Lung (tissue), 12 donors: ENCODE data around the gene SYT1. TPM values are rescaled to one million over a fixed set of nuclear protein-coding genes. Genes with fewer than 3 reads are reported as not detected.

Source experiments
- ATAC-seq: fragments of 200-7000 bp; cut with Tn5 transposase; one replicate; pipeline ENCODE4 v1.9.1; 2020; ENCODE audit warnings: moderate number of reproducible peaks; ENCODE audit not compliant: insufficient read depth, low FRiP score
- DNase-seq, 3 donors: peaks; one replicate each; pipeline ENCODE4 v3.0.0-alpha.2; 2013 to 2017
- H3K27ac ChIP-seq, 2 donors: one replicate each; pipeline ENCODE4 v1.5.1; 2013; ENCODE audit warnings: mild to moderate bottlenecking in 2 of 2, moderate library complexity in 2 of 2, control low read depth in 1 of 2, inconsistent platforms in 1 of 2, low read depth in 1 of 2, low read length in 1 of 2
- H3K27me3 ChIP-seq, 3 donors: one replicate each; pipeline ENCODE4 v1.5.1; 2013; ENCODE audit warnings: low read length in 2 of 3; ENCODE audit not compliant: control insufficient read depth in 3 of 3, insufficient read depth in 3 of 3
- H3K36me3 ChIP-seq, 4 donors: one replicate each; pipeline ENCODE4 v1.5.1; 2013; ENCODE audit warnings: low read length in 4 of 4, mild to moderate bottlenecking in 1 of 4, moderate library complexity in 1 of 4; ENCODE audit not compliant: control insufficient read depth in 4 of 4, insufficient read depth in 4 of 4
- H3K4me1 ChIP-seq, 5 donors: one replicate each; pipeline ENCODE4 v1.5.1; 2013; ENCODE audit warnings: low read length in 5 of 5, mild to moderate bottlenecking in 2 of 5, moderate library complexity in 1 of 5; ENCODE audit not compliant: control insufficient read depth in 5 of 5, insufficient read depth in 5 of 5
- H3K4me3 ChIP-seq: one replicate; pipeline ENCODE4 v1.5.1; 2013; ENCODE audit warnings: mild to moderate bottlenecking, control low read depth, moderate library complexity
- H3K9ac ChIP-seq, 2 donors: one replicate each; pipeline ENCODE4 v1.5.1; 2013; ENCODE audit warnings: low read length in 2 of 2, control low read depth in 1 of 2; ENCODE audit not compliant: insufficient read depth in 1 of 2
- H3K9me3 ChIP-seq, 4 donors: one replicate each; pipeline ENCODE4 v1.5.1; 2013; ENCODE audit warnings: low read length in 3 of 4, mild to moderate bottlenecking in 1 of 4, moderate library complexity in 1 of 4; ENCODE audit not compliant: control insufficient read depth in 4 of 4, insufficient read depth in 3 of 4
- CTCF ChIP-seq: IDR thresholded peaks from 2 replicates; pipeline ENCODE4 v1.5.1; 2012; ENCODE audit warnings: mild to moderate bottlenecking; ENCODE audit errors: control extremely low read depth, extremely low read depth
- WGBS, 2 donors: extraction: QIAGEN DNeasy Blood & Tissue Kit; methylation state at CpG; one replicate each; pipeline ENCODE4 v1.1.7; 2013; 5-methylcytosine and 5-hydroxymethylcytosine counted together
- polyA plus RNA-seq, 2 donors: library from polyadenylated mRNA; stranded (reverse); fragments of 200-250 nt; gene quantifications; one replicate each; pipeline ENCODE4 v1.2.1, GENCODE V29; 2013
- total RNA-seq, 2 donors: library from RNA; depleted of rRNA in 1 of 2; stranded (reverse); fragments of >200 nt in 1 of 2; gene quantifications; one replicate each; pipeline ENCODE4 v1.2.1, GENCODE V29; 2014 to 2021
- donor health status: control.
- donor health status: control.
- donor health status: Bipolar disorder and iron deficiency.
- donor health status: healthy.
- donor health status: DM: yes; HTN: yes; CAD: no.

SYT1 gene
- total and polyA plus RNA-seq, 4 donors = 0.05 to 3.2 (median 0.46) TPM

DNA sequence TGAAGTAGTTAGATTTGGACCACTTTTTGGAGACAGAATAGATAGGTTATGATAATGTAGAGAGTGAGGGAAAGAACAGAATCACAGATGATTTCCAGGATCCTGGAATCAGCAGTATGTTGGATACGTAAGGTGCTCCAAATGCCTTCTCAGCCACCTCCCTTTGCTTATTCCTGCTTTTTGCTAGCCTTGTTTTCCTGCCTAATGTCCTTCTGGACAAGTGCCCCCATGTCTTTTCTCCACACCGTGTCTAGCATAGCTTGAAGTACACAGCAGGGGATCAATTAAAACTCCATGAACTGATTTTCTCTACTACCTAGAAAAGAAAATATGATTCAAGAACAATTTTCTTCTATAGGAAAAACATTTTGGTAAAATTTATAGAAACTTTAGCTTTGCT, 144.0 kb downstream of the SYT1 start:
- H3K36me3 ChIP-seq = no peaks in the 10 kb centered on the region
- no peak for TF ChIP-seq CTCF
- no peaks in the 10 kb centered on the region for H3K27me3 ChIP-seq
- H3K4me1 ChIP-seq = no peaks in the 10 kb centered on the region
- no peaks in the 10 kb centered on the region for H3K9me3 ChIP-seq
- H3K4me3 ChIP-seq = no peak overlapping the region
- H3K27ac ChIP-seq = no peak overlapping the region
- 91 to 93% methylated on average over 2 of the region's 2 CpGs for WGBS, 2 donors
- DNase-seq = no peak
- ATAC-seq = no peak
- no peak overlapping the region for H3K9ac ChIP-seq

DNA sequence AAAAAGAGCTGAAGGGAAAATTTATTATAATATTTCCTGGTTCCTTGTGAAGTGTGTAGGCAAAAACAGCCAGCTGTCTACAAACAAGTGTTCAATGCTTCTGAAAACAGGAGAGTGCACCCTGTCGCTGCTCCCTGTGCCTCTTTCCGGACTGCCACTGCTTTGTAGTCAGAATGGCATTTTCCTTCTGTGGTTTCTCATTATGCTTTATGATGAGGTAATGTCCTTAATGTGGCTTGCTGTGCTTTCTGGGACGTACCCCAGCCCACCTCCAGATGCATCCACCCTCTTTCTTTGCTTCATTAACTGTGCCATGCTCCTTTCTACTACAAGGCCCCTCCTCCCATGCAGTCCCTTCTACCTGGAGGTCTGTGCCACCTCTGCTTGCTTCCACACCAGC, 148.1 kb downstream of the SYT1 start:
- no peaks in the 10 kb centered on the region for H3K4me1 ChIP-seq
- no peak overlapping the region for H3K9ac ChIP-seq
- WGBS, 2 donors = 61 to 88% methylated on average over 3 of the region's 3 CpGs
- H3K36me3 ChIP-seq = no peaks in the 10 kb centered on the region
- no peak overlapping the region for H3K27ac ChIP-seq
- DNase-seq (no peak), ATAC-seq (no peak)
- TF ChIP-seq CTCF = no peak
- H3K27me3 ChIP-seq = no peaks in the 10 kb centered on the region
- H3K4me3 ChIP-seq = no peak overlapping the region
- no peaks in the 10 kb centered on the region for H3K9me3 ChIP-seq

GRCh38 chr12:79016181-79016580, 151.6 kb downstream of the SYT1 start:
- 48 to 70% methylated on average over 2 of the region's 2 CpGs for WGBS, 2 donors
- Histone ChIP-seq H3K27ac (no peak overlapping the region), H3K4me1 (no peaks in the 10 kb centered on the region), H3K4me3 (no peak overlapping the region), H3K9me3 (no peaks in the 10 kb centered on the region), H3K27me3 (no peaks in the 10 kb centered on the region), H3K9ac (no peak overlapping the region), H3K36me3 (no peaks in the 10 kb centered on the region)
- peak in 1 of 3 donors; percentile 13 for DNase-seq
- ATAC-seq = no peak
- no peak for TF ChIP-seq CTCF

GRCh38 chr12:79019672-79020071, 155.1 kb downstream of the SYT1 start:
- DNase-seq = no peak
- no peaks in the 10 kb centered on the region for H3K9me3 ChIP-seq
- no peaks in the 10 kb centered on the region for H3K4me1 ChIP-seq
- TF ChIP-seq CTCF = no peak
- no peak for ATAC-seq
- H3K27ac ChIP-seq = no peak overlapping the region
- H3K9ac ChIP-seq = no peak overlapping the region
- no peak overlapping the region for H3K4me3 ChIP-seq
- H3K27me3 ChIP-seq = no peaks in the 10 kb centered on the region
- H3K36me3 ChIP-seq = no peaks in the 10 kb centered on the region
- WGBS, 2 donors = 41 to 60% methylated on average over 1 of the region's 1 CpG
